ENCODE data around the gene TATDN3. TPM values are rescaled to one million over a fixed set of nuclear protein-coding genes. Genes with fewer than 3 reads are reported as not detected.
"Not testable (repeated sequence)": the region's sequence is repeated elsewhere in the genome, so short reads cannot be mapped to it uniquely, and the experiment has no call there.

The TATDN3 gene
- total RNA-seq, 1 experiment from 2014 or later: 17.3 TPM

- H3K27me3 ChIP-seq (replicated peaks; ENCODE audit: insufficient read depth, low read depth, low read length, poor library complexity): no peaks in the 10 kb centered on the region
- H3K27ac ChIP-seq (ENCODE audit: low read depth, low read length, poor library complexity, severe bottlenecking): peak overlapping the region; percentile 89
- DNase-seq (ENCODE audit: low spot score): peak; percentile 23
- peaks cover 10% of the 10 kb centered on the region for H3K36me3 ChIP-seq (ENCODE audit: insufficient read depth, low read length, poor library complexity, severe bottlenecking)
- POLR2A ChIA-PET (ENCODE audit: low non-redundant PET): no interaction called here
- H3K4me1 ChIP-seq (ENCODE audit: insufficient read depth, low read length, poor library complexity, severe bottlenecking): peaks cover 8% of the 10 kb centered on the region
- intact Hi-C loops (cut with micrococcal nuclease; ENCODE audit: unreplicated experiment): loop anchor here (5.0 kb wide), 1 partner anchor 66 kb away; the partner anchor contains the start of genes NSL1 and TATDN3
- BruUV-seq (replicated peaks): no TSS peak
- CTCF ChIA-PET: no interaction called here
- H3K4me3 ChIP-seq (ENCODE audit: low read depth, low read length, poor library complexity, severe bottlenecking): peak overlapping the region; percentile 85
- H3K9me3 ChIP-seq (ENCODE audit: low read depth, low read length, poor library complexity, severe bottlenecking): no peaks in the 10 kb centered on the region
- TF ChIP-seq EZH2 (IDR thresholded peaks at IDR 0.05; ENCODE audit: borderline replicate concordance, low read depth, low read length, poor library complexity, severe bottlenecking): no peak
- TF ChIP-seq CTCF (conservative IDR thresholded peaks at IDR 0.05; ENCODE audit: low read depth, low read length): no peak
These were observed 67.0 kb downstream of the TATDN3 start for GRCh38 chr1:212858461-212859265.

- POLR2A ChIA-PET (ENCODE audit: low non-redundant PET): no interaction called here
- TF ChIP-seq CTCF (conservative IDR thresholded peaks at IDR 0.05; ENCODE audit: low read depth, low read length) (no peak), EZH2 (IDR thresholded peaks at IDR 0.05; ENCODE audit: borderline replicate concordance, low read depth, low read length, poor library complexity, severe bottlenecking) (no peak)
- H3K36me3 ChIP-seq (ENCODE audit: insufficient read depth, low read length, poor library complexity, severe bottlenecking): peaks cover 21% of the 10 kb centered on the region
- H3K27me3 ChIP-seq (replicated peaks; ENCODE audit: insufficient read depth, low read depth, low read length, poor library complexity): no peaks in the 10 kb centered on the region
- no peaks in the 10 kb centered on the region for H3K9me3 ChIP-seq (ENCODE audit: low read depth, low read length, poor library complexity, severe bottlenecking)
- CTCF ChIA-PET: interaction anchor here (0.7 kb wide), 1 partner anchor 1563 kb away, joined by 5 read pairs; no protein-coding TSS in a partner anchor
- H3K27ac ChIP-seq (ENCODE audit: low read depth, low read length, poor library complexity, severe bottlenecking): no peak overlapping the region
- intact Hi-C loops (cut with micrococcal nuclease; ENCODE audit: unreplicated experiment): no loop called here
- peak overlapping the region; percentile 85 for H3K4me3 ChIP-seq (ENCODE audit: low read depth, low read length, poor library complexity, severe bottlenecking)
- TSS peak; percentile 13 for BruUV-seq (replicated peaks)
- peak; percentile 66 for DNase-seq (ENCODE audit: low spot score)
- H3K4me1 ChIP-seq (ENCODE audit: insufficient read depth, low read length, poor library complexity, severe bottlenecking): peaks cover 8% of the 10 kb centered on the region
These were observed 69.3 kb downstream of the TATDN3 start for GRCh38 chr1:212860713-212861581.

- no peak for TF ChIP-seq EZH2 (IDR thresholded peaks at IDR 0.05; ENCODE audit: borderline replicate concordance, low read depth, low read length, poor library complexity, severe bottlenecking)
- TF ChIP-seq CTCF (conservative IDR thresholded peaks at IDR 0.05; ENCODE audit: low read depth, low read length): no peak
- intact Hi-C loops (cut with micrococcal nuclease; ENCODE audit: unreplicated experiment): no loop called here
- no peaks in the 10 kb centered on the region for H3K27me3 ChIP-seq (replicated peaks; ENCODE audit: insufficient read depth, low read depth, low read length, poor library complexity)
- POLR2A ChIA-PET (ENCODE audit: low non-redundant PET): no interaction called here
- BruUV-seq (replicated peaks): TSS peak; percentile 0
- no peak for DNase-seq (ENCODE audit: low spot score)
- no peak overlapping the region for H3K4me3 ChIP-seq (ENCODE audit: low read depth, low read length, poor library complexity, severe bottlenecking)
- H3K27ac ChIP-seq (ENCODE audit: low read depth, low read length, poor library complexity, severe bottlenecking): no peak overlapping the region
- no peaks in the 10 kb centered on the region for H3K9me3 ChIP-seq (ENCODE audit: low read depth, low read length, poor library complexity, severe bottlenecking)
- peaks cover 8% of the 10 kb centered on the region for H3K4me1 ChIP-seq (ENCODE audit: insufficient read depth, low read length, poor library complexity, severe bottlenecking)
- H3K36me3 ChIP-seq (ENCODE audit: insufficient read depth, low read length, poor library complexity, severe bottlenecking): peaks cover 25% of the 10 kb centered on the region
- CTCF ChIA-PET: no interaction called here
These were observed 70.5 kb downstream of the TATDN3 start for GRCh38 chr1:212862111-212862690.

GRCh38 chr1:212863345-212863744 lies 71.7 kb downstream of the TATDN3 start:
- H3K27ac ChIP-seq (ENCODE audit: low read depth, low read length, poor library complexity, severe bottlenecking); H3K4me1 ChIP-seq (ENCODE audit: insufficient read depth, low read length, poor library complexity, severe bottlenecking); H3K4me3 ChIP-seq (ENCODE audit: low read depth, low read length, poor library complexity, severe bottlenecking); intact Hi-C loops (cut with micrococcal nuclease; ENCODE audit: unreplicated experiment); H3K27me3 ChIP-seq (replicated peaks; ENCODE audit: insufficient read depth, low read depth, low read length, poor library complexity); H3K9me3 ChIP-seq (ENCODE audit: low read depth, low read length, poor library complexity, severe bottlenecking); BruUV-seq (replicated peaks); CTCF ChIA-PET; DNase-seq (ENCODE audit: low spot score): not testable (repeated sequence)
- H3K36me3 ChIP-seq (ENCODE audit: insufficient read depth, low read length, poor library complexity, severe bottlenecking): peaks cover 26% of the 10 kb centered on the region
- POLR2A ChIA-PET (ENCODE audit: low non-redundant PET): interaction anchor here (0.7 kb wide), 1 partner anchor 150 kb away, joined by 4 read pairs; no protein-coding TSS in a partner anchor

All from A673 (cell line).